HL-60/S4 treated with phorbol 12-myristate 13-acetate at 8.2 ng/mL for 4 days and 3 days (cell line): ENCODE results near the gene CSRNP3.
"Not testable (repeated sequence)": the region's sequence is repeated elsewhere in the genome, so short reads cannot be mapped to it uniquely, and the experiment has no call there.

Experiments used
- in situ Hi-C: fragments of 300-500 bp; cut with MboI; formaldehyde crosslinking; loops from 2 replicates; pipeline ENCODE4 v1.15.0; 2022; ENCODE audit warnings: low sequenced_read_pairs

The CSRNP3 gene

GRCh38 chr2:165630236-165630635 is 160.7 kb downstream of the CSRNP3 start:
- in situ Hi-C loops = no loop called here

DNA sequence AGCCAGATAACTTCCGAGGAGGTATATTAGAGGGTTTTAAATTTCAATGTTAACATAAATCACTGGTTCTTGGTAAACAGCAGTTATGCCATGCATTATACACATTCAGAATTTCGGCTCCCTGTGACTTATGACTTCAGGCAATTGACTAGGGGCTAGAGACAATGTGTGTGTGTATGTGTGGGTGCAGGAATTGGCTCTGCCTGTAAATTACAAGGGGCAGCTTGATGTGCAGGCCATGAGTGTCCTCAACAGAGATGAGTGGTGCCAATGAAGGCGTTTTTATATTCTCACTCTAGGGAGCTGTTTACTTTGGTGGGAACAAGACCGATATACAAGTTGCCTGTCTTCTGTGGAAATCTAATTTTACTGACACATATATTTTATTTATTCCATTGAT is 161.6 kb downstream of the CSRNP3 start:
- in situ Hi-C loops = no loop called here

GRCh38 chr2:165632594-165632993 is 163.1 kb downstream of the CSRNP3 start:
- in situ Hi-C loops = no loop called here

GRCh38 chr2:165633431-165633830 is 163.9 kb downstream of the CSRNP3 start:
- in situ Hi-C loops = no loop called here

- in situ Hi-C loops = no loop called here
These were observed 164.8 kb downstream of the CSRNP3 start for GRCh38 chr2:165634282-165634681.

- in situ Hi-C loops = no loop called here
These were observed 165.4 kb downstream of the CSRNP3 start for GRCh38 chr2:165634855-165635254.

DNA sequence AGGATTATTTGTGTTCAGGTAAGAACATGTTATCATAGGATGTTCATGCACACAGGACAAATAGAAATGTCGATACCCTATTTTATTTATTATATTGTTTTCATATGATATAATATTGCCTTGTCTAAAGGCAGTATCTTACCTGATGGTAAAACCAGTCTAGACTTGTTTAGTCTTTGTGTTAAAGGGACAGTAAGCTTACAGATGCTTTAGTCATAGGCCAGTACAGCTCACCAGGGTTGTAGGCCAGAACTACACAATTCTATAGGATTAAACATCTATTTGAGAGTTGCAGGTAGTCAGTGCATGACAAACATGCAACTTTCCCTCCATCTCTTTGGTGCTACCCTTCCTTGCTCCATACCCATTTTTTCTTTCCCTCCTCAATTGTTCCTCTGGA is 166.0 kb downstream of the CSRNP3 start:
- in situ Hi-C loops = no loop called here

DNA sequence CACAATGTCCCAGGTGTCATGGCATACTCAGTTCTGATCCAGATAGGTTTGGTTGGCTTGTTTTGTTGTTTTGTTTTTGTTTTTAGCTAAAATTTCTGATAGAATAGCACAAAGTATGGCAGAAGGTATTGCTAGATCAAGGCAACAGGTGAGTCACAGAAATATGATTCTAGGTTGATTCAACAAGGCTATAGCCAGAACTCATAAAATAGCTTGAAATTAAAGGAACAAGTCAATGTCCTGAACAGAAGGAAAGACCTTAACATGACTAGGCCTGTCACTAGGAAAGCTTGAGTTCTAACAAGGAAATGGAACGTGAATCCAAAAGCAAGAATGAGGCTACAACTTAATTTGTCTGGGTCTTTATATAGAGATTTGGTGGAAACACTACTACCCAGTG is 167.5 kb downstream of the CSRNP3 start:
- in situ Hi-C loops = no loop called here

GRCh38 chr2:165637396-165637795 is 167.9 kb downstream of the CSRNP3 start:
- in situ Hi-C loops = no loop called here

GRCh38 chr2:165639504-165639903 is 170.0 kb downstream of the CSRNP3 start:
- in situ Hi-C loops = no loop called here

GRCh38 chr2:165640247-165640929 is 170.9 kb downstream of the CSRNP3 start:
- in situ Hi-C loops = no loop called here

DNA sequence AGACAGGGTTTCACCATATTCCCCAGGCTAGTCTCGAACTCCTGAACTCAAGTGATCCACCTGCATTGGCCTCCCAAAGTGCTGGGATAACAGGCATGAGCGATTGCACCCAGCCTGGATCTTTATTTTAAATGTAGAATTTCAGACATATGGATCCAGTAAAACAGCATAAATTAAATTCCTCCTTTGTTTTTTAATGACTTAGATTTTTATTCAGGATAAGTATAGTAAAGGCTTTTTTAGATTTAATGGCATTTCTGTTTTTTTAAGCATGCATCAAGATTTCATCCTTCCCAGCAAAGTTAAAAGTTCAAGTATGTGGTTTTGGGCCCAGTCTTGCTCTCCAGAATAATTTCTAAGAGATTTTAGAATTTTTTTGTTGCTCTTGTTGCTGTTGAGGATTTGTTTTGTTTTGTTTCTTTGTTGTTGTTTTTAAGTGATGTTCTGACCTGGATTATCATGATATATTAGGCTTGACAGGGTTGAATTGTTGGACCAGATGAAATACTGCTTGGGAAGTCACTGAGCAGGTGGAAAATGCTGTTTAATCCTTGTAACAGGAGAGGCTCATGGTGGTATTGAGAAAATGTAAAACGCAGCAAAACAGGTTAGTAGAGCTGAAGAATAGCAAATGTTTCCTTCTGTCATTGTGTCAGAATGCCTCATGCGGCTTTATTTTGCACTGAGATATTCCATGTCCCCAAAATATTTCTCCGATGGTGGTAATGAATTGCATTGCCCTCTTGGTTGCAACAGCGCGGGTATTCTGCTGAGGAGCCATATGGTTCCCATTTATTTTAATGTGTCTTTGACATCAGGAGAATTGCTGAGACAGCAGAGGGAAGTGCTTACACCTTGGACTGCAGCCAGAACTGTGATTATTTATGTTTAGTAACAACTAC is 176.7 kb downstream of the CSRNP3 start:
- in situ Hi-C loops = no loop called here

DNA sequence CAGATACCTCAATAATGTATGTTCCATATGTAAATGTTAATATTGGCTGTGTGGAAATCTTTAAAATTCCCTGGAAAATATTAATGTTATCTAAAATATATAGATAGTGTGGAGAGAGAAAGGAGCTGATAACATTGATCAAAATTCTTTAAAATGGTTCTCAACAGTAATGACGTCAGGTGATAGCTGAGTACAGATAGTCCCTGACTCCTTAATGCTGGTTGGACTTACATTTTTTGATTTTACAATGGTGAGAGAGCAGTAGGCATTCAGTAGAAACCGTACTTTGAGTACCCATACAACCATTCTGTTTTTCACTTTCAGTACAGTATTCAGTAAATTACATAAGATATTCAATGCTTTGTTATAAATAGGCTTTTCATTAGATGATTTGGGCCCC is 177.9 kb downstream of the CSRNP3 start:
- in situ Hi-C loops = no loop called here

GRCh38 chr2:165648801-165649200 is 179.3 kb downstream of the CSRNP3 start:
- in situ Hi-C loops = no loop called here

- in situ Hi-C loops = no loop called here
These were observed 181.7 kb downstream of the CSRNP3 start for GRCh38 chr2:165651233-165651632.

DNA sequence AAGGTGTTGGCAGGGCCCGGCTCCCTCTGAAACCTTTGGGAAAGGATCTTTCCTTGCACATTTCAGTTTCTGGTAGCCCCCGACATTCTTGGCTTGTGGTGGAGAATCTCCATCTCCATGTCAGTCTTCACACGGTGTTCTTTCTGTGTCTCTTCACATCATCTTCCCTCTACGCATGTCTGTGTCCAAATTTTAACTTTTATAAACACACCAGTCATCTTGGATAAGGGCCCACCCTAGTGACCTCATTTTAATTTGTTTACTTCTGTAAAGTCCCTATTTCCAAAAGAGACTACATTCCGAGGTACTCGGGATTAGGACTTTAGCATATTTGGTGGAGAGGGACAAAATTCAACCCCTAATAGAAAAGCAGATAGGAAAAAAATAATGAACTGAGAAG is 186.2 kb downstream of the CSRNP3 start:
- in situ Hi-C loops = no loop called here

DNA sequence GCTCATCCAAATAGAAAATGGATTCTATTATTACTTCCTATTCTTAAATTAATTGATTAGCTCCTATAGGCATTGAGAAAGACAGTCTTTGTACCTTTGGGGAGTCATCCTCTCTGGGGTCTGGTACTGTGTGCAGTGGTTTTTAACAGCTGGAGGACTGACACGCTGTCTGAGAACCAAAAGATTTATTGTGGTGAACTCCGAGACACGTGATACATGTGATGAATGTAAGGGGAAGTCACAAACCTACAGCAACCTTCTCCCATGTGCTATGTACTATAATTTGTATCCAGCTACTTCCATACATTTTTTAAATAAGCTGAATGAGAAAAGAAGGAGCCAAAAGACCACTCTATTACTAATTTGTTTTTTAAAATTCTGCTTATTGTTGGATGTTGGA is 190.9 kb downstream of the CSRNP3 start:
- in situ Hi-C loops = no loop called here

DNA sequence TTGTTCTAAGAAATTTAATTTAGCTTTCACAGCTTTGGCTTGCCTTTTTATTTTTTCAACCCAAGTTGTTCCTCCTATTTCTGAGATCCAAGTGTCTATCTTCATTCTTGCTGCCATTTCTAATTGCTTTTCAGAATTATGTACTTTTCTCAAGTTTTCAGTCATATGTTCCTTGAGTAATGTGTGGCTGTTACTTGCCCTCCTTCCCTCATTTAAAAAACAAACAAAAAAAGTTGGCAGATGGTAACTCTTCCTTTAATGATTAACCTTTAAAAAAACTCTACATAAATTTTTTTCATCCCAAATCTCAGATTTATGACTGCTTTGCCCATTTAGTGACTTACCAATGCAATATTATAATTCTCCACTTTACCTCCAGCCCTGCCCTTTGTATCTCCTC is 193.2 kb downstream of the CSRNP3 start:
- in situ Hi-C loops = no loop called here

DNA sequence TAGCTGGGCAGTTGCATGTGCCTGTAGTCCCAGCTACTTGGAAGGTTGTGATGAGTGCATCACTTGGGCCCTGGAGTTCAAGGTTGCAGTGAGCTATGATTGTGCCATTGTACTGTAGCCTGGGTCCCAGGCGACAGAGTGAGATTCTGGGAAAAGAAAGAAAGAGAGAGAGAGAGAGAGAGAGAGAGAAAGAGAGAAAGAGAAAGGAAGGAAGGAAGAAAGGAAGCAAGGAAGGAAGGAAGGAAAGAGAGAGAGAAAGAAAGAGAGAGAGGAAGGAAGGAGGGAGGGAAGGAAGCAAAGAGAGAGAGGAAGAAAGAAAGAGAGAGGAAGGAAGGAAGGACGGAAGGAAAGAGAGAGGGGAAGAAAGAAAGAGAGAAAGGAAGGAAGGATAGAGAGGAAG is 196.1 kb downstream of the CSRNP3 start:
- in situ Hi-C loops = no loop called here

DNA sequence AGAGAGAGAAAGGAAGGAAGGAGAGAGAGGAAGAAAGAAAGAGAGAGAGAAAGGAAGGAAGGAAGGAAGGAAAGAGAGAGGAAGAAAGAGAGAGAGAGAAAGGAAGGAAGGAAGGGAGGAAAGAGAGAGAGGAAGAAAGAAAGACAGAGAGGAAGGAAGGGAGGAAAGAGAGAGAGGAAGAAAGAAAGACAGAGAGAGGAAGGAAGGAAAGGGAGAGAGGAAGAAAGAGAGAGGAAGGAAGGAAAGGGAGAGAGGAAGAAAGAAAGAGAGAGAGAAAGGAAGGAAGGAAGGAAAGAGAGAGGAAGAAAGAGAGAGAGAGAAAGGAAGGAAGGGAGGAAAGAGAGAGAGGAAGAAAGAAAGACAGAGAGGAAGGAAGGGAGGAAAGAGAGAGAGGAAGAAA is 196.6 kb downstream of the CSRNP3 start:
- in situ Hi-C loops = not testable (repeated sequence)

DNA sequence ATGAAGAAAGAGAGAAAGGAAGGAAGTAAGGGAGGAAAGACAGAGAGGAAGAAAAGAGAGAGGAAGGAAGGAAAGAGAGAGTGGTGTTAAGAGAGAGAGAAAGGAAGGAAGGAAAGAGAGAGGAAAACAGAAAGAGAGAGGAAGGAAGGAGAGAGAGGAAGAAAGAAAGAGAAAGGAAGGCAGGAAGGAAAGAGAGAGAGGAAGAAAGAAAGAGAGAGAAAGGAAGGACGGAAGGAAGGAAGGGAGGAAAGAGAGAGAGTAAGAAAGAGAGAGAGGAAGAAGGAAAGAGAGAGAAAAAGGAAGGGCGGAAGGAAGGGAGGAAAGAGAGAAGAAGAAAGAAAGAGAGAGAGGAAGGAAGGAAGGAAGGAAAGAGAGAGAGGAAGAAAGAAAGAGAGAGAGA is 197.1 kb downstream of the CSRNP3 start:
- in situ Hi-C loops = no loop called here

DNA sequence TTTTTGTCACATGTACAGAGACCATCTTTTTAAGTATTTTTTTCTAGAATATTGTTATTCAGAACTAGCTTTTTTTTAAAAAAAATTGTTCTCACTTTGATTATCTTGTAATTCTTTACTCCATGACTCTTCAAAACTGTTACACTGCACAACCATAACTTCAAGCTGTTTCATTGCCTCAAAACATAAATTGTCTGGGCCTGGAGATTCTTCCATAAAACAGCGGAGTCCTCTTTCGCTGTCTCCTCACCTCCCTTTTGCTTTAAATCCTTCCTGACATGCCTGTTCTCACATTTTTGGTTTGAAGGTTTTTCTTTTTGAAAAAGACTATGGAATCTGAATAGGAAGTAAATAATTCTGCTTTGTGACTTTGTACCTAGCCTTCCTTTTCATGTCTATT is 197.9 kb downstream of the CSRNP3 start:
- in situ Hi-C loops = no loop called here
